GM12864 (cell line): ENCODE results near the gene PGAM4.
"Not testable (repeated sequence)": the region's sequence is repeated elsewhere in the genome, so short reads cannot be mapped to it uniquely, and the experiment has no call there.

Experiments
- DNase-seq: peaks from one replicate; pipeline ENCODE4 v3.0.0-alpha.2; 2011; ENCODE audit warnings: low read depth
- H3K4me3 ChIP-seq: 2 replicates; pipeline ENCODE4 v1.5.1; 2011; ENCODE audit warnings: mild to moderate bottlenecking, low read depth, low read length, control low read depth
- CTCF ChIP-seq: IDR thresholded peaks from 2 replicates; pipeline ENCODE4 v1.5.1; 2011; ENCODE audit warnings: low read depth, mild to moderate bottlenecking, moderate library complexity, low read length, control low read depth, inconsistent platforms; ENCODE audit errors: missing control alignments

Gene PGAM4

GRCh38 chrX:77935886-77936285 lies 33.6 kb downstream of the PGAM4 start:
- no peak for TF ChIP-seq CTCF
- H3K4me3 ChIP-seq, result no peak overlapping the region
- no peak for DNase-seq

GRCh38 chrX:77930581-77930980 lies 38.9 kb downstream of the PGAM4 start:
- no peak for TF ChIP-seq CTCF
- DNase-seq, result no peak
- no peak overlapping the region for H3K4me3 ChIP-seq

- TF ChIP-seq CTCF, result no peak
- no peak overlapping the region for H3K4me3 ChIP-seq
- no peak for DNase-seq
Observed at GRCh38 chrX:77925764-77926163, 43.7 kb downstream of the PGAM4 start.

- DNase-seq, result no peak
- no peak for TF ChIP-seq CTCF
- no peak overlapping the region for H3K4me3 ChIP-seq
Observed at GRCh38 chrX:77924320-77924859, 45.0 kb downstream of the PGAM4 start.

GRCh38 chrX:77922787-77923186 lies 46.7 kb downstream of the PGAM4 start:
- no peak overlapping the region for H3K4me3 ChIP-seq
- DNase-seq, result no peak
- no peak for TF ChIP-seq CTCF

- DNase-seq, H3K4me3 ChIP-seq: not testable (repeated sequence)
Observed at GRCh38 chrX:77919370-77919769, 50.1 kb downstream of the PGAM4 start.

GRCh38 chrX:77918568-77918967 lies 50.9 kb downstream of the PGAM4 start:
- no peak for TF ChIP-seq CTCF
- H3K4me3 ChIP-seq, result no peak overlapping the region
- DNase-seq, result no peak
